ENCODE data around the gene KLHL4.
"Not testable (repeated sequence)": the region's sequence is repeated elsewhere in the genome, so short reads cannot be mapped to it uniquely, and the experiment has no call there.

Gene KLHL4, protein sequence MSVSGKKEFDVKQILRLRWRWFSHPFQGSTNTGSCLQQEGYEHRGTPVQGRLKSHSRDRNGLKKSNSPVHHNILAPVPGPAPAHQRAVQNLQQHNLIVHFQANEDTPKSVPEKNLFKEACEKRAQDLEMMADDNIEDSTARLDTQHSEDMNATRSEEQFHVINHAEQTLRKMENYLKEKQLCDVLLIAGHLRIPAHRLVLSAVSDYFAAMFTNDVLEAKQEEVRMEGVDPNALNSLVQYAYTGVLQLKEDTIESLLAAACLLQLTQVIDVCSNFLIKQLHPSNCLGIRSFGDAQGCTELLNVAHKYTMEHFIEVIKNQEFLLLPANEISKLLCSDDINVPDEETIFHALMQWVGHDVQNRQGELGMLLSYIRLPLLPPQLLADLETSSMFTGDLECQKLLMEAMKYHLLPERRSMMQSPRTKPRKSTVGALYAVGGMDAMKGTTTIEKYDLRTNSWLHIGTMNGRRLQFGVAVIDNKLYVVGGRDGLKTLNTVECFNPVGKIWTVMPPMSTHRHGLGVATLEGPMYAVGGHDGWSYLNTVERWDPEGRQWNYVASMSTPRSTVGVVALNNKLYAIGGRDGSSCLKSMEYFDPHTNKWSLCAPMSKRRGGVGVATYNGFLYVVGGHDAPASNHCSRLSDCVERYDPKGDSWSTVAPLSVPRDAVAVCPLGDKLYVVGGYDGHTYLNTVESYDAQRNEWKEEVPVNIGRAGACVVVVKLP

DNA sequence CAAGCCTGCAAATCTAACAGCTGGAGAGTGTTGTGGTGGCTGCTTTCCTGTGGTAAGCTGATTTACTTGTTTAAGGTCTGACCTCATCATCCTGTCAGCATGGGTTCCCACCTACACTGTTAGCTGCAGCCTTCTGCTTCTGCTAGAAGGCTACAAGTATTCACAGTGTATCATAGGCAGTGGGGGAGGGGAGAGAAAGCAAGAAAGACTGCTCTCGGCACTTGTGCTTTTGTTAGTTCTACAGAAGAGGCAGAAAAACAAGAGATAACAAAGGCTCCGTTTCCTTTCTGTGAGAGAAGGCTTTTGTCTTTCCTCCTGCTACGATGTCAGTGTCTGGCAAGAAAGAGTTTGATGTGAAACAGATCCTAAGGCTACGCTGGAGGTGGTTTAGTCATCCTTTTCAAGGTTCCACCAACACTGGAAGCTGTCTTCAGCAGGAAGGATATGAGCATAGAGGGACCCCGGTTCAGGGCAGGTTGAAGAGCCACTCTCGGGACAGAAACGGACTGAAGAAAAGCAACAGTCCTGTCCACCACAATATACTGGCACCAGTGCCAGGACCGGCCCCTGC, at the start of gene KLHL4:
KLHL4 (plus strand) TSS at position 232 of the 571 bp plus-strand sequence; CDS start at position 324, 92 bp downstream.
- DNase-seq = peak in 1 of 2 experiments; percentile 18

DNA sequence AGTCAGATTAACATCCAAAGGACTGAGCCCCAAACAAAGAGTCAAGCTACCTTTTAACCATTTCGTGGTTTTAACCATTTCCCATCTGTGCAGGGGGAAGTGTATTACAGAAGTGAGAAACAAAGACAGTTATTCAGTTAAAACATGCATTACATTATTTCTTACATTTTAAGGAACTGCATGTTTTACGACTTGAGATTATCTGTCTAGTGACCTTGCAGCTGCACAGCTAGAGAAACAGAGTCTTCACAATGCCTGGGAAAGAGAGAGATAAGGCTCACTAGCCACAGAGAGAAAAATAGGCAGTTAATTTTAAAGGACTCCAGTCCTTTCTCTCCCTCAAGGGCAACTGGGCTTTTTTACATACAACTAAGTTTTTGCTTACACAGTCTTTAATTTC, 48.7 kb upstream of the KLHL4 start:
- no peak for DNase-seq

DNA sequence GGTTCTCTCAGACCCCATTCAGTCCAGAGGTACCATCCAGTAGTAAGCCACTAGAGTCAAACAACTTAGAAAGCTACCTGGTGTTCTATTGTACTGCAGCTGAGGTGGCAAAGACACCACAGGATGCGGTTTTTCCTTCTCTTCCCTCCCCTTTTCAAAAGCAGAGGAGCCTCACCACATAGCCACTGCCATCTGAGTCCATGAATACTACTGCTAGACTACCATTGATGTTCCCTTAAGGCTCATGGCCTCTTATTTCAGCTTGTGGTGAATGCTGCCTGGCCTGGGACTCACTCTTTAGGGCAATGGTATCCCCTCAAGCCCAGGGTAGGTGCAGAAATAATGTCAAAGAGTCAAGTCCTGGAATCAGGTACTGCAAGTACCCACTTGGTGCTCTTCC, 41.8 kb upstream of the KLHL4 start:
- no peak for DNase-seq

DNA sequence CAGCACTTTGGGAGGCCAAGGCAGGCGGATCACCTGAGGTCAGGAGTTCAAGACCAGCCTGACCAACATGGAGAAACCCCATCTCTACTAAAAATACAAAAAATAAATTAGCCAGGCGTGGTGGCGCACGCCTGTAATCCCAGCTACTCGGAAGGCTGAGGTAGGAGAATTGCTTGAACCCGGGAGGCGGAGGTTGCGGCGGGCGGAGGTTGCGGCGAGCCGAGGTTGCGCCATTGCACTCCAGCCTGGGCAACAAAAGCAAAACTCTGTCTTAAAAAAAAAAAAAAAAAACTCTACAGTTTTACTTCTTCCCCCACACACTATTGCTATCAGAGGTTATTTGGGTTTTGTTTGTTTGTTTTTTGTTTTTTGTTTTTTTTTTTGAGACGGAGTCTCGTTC, 38.9 kb upstream of the KLHL4 start:
- not testable (repeated sequence) for DNase-seq

DNA sequence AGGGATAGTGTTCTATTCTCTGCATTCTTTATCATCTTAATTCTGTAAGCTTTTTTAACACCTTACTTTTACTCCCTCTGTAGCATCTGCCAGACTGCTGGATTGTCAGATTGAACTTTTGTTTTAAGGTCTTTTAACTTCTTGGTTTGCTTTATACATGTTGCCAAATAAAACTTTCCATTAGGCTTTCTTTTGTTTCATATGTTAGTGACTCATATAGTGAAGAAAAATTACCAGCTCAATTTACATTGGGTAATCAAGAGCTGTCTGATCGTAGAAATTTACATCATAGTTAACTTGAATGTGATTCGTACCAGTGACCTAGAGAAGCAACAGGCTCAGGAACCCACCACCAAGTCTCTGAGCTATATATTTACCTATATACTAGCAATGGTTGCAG, 28.5 kb upstream of the KLHL4 start:
- DNase-seq = no peak

DNA sequence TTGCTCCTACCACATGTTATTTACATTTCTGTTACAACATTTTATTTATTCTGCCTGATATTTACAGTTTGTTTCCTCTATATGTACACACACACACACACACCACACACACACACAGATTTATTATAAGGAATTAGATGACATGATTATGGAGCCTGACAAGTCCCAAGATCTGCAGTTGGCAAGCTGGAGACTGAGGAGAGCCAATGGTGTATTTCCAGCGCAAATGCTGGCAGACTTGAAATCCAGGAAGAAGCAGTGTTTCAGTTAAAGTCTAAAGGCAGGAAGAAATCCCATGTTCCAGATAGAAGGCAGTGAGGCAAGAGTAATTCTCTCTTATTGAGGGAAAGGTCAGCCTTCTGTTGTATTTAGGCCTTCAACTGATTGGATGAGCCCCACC, 1.8 kb upstream of the KLHL4 start:
- no peak for DNase-seq

DNA sequence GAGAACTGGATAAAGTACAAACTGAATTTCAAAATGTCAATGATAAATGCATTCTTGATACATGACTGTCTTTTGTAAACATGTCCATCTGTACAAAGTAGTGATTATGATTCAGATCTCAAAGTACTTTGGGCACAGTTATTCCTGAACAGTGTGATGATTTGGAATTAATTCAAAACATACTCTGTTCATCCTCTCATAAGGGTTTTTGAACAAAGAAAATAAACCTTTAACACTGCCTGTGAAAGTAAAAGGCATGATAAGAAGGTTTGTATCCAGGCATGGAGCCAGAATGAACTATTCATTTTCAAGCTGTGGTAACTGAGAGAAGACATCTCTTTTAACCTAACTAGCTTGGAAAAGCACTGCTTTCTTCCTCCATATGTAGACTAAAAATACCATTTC, 883 bp upstream of the KLHL4 start:
- no peak for DNase-seq

DNA sequence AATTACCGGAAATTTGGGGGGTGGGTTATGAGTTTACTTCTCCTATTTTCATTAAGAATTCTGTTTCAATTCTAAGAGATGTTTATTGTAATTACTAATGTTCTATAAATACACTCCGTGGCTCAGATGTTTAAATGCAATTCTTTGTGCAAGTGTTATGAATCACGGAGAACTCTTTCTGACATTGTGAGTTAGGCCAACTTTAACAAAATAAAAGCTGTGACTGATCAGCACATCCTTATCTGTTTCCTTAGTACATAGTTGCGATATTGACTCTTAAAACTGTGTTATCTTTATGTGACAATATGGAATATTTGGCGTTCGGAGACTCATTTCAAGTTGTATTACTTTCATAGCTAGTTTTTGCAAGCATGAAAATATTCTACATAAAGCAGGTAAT, 902 bp downstream of the KLHL4 start:
- no peak for DNase-seq

DNA sequence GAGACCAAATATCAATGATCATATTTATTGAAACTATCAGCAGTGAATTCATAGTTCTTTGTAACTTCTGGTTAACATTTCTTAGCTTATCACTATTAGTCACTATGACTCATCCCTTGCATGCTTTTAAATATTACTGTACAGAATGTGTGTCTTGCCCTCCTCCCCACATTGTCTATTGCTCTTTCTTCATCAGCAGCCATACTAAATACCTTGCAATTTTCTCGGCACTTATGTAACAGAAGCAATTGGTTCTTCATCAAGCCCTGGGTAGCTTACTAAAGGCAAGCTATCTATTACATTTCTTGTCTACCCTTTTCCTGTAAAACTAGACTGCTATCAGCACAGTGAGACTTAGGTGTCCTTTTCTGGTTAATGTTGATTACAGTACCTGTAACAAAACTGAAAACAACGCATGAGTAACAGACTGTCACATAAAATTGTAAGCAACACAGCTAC, 8.2 kb downstream of the KLHL4 start:
- DNase-seq = no peak

DNA sequence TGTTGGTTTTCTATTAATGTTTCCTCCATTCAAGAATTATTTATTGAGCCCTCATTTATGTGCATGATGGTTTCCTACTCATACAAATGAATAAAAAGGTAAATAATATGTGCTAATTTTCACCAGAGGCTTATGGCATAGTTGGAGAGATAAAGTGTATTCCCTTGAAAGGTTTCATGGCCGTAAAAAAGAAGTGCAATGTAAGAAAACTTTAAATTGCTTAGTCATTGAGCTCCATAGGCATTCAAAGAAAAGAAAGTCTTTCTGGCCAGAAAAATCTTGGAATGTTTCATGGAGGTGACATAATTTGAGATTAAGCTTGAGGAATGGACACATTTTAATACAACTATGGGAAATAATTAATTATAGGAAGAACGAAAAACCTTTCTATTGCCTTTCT, 8.7 kb downstream of the KLHL4 start:
- no peak for DNase-seq

DNA sequence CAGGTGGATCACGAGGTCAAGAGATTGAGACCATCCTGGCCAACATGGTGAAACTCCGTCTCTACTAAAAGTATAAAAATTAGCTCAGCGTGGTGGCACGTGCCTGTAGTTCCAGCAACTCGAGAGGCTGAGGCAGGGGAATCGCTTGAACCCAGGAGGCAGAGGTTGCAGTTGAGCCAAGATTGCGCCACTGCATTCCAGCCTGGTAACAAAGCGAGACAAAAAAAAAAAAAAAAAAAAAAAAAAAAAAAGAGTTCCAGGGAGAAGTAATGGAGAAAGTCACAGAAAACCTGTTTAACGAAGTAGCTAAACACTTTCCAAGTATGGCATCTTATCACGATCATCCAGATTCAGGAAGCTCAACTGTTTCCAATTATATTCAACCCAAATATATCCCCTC, 10.9 kb downstream of the KLHL4 start:
- no peak for DNase-seq

DNA sequence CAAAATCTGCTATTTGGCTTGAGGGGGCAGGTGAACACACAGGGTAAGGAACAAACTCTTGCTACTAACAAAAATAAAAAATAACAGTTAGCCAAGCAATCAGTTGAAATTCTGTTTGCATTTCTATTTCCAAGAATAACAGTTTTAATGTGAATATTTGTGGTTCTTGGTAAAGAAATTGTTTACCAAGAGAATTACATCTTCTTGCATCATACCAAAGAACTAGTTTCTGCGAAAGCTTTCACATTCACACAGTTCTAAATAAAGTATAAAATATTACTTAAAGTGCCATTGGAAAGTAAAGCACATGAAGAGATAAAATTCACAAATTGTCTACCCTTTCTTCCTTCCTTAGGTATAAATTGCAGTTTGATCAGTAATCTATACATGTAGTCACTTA, 54.4 kb downstream of the KLHL4 start:
- no peak for DNase-seq

DNA sequence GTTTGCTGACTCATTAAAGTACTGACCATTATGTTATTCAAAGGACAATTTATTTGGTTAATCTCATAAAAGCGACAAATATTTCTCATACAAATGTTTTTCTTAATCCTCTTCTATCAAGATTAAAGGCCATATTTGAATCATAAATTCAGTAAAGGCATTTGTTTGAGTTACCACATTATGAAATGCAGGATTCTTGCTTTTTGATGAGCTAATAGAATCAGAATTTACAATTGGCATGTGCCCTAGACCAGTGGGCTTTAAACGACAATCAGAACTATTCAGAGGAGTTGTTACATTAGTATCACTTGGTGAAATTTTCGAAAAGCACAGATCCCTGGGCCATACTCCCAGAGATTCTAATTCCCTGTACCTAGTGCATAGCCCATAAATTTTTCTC, 55.3 kb downstream of the KLHL4 start:
- DNase-seq = no peak

DNA sequence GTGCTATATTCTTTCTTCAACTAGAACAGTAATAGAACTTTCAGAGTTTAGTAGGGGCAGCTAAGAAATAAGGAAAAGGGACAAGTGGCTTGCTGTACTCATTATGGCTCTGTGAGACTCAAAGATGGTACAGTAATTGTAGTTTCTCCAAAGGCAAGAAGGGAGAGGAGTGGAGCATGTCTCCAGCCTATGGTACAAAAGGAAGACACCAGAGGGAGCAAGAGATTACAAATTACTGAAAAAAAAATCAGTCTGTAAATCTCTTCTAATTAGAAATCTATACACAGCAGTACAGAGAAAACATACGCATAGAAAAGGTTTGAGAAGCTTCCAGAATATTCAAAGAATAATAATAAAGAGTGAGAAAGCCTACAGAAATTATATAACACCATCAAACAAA, 61.4 kb downstream of the KLHL4 start:
- no peak for DNase-seq

DNA sequence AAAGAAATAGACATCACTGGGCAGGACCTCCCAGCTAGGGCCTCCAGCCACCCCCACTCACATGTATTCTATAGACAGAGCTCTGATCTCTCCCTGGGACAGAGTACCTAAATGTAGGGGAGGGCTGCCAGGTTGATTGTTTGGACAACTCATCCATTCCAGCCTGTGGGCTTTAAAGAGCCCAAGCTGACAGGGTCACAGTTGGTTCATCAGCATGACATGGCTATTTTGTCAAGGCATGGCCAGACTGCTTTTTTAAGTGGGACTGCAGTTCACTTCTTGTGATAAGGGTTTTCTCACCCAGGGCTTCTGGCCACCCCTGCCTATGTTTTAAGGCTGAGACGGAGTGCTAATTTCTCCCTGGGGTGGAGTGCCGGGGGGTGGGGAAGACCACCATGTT, 63.3 kb downstream of the KLHL4 start:
- no peak for DNase-seq

DNA sequence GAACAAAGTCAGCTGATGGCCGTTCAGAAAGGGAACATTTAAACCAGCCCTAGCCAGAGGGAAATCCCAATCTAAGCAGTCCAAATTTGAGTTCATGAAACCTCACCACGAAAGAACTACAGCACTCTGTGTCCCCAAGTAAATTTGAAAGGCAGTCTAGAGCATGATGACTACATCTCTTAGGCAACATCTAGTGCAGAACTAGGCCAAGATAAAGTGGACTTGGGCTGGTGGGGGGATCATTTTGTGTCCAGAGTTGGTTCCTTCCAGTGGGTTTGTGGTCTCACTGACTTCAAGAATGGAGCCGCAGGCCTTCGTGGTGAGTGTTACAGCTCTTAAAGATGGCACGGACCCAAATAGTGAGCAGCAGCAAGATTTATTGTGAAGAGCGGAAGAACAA, 64.9 kb downstream of the KLHL4 start:
- DNase-seq = no peak

DNA sequence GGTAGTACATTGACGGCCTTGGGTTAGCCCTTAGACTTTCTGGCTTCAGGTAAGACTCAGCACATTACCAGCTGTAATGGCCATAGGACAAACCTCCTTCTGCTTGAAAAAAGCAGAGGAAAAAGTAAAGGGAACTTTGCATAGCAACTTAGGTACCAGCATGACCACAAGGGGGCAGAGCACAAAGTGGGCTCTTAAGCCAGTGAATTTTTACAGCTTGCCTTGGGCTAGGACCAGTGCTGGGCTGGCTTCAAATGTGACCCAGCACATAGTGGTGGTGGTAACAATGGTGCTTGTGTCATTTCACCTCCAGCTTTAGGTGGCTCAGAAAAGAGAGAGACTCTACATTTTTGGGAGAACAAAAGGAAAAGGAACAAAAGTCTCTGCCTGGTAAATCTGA, 66.1 kb downstream of the KLHL4 start:
- peak; percentile 22 to 28 for DNase-seq

DNA sequence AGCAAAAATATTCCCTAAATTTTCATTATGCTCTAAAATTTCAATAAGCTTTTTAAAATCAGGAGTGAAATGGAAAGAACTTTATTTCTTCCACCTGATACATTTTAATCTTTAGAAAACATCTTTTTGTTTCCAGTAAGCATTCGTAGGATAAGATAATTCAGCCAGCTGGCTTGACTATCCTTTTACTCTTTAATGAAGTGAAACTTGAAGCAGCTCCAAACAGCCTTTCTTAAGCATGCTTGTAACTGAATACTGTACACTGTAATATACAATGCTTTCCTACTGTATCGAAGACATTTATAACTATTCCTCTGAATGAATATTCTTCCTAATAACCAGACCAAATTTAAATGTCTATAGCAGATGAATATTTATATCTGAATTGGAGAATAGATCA, 98.8 kb downstream of the KLHL4 start:
- DNase-seq = no peak

DNA sequence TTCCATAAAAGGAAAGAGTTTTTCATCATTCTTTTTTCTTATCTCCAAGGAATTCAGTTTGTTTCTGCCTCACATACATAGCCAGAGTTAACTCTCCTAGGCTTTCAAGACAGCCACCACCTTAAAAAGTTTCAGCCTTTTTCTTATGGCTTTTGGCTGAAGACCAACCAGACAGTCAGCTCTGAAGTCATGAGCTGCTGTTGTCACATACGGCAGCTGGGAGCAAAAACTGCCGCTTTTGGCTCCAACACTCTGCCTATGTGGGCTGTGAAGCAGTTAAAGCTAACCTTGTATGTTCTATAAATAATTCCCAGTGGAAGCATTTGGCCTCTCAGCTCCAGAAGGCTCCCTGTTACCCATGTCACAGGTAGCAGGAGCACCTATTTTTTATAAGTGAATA, 104.1 kb downstream of the KLHL4 start:
- DNase-seq = no peak

DNA sequence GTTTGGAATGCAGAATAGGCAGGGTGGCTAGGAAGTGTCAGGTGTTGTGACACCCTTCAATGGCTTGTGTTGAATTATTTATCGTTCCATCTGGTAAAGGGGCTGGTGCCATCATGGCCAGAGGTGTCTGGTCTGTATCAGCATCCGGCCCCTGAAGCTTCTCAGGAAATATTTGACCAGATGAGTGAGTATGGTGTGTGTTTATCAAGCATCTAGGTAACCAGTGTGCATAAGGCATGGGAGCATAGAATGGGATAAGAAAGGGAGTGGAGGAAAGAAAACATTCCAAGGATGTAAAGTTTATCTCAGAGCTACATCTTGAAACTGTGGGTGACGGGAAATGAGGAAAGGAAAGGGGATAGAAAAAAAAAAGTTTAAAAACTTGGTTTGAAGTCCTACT, 109.4 kb downstream of the KLHL4 start:
- DNase-seq = no peak

DNA sequence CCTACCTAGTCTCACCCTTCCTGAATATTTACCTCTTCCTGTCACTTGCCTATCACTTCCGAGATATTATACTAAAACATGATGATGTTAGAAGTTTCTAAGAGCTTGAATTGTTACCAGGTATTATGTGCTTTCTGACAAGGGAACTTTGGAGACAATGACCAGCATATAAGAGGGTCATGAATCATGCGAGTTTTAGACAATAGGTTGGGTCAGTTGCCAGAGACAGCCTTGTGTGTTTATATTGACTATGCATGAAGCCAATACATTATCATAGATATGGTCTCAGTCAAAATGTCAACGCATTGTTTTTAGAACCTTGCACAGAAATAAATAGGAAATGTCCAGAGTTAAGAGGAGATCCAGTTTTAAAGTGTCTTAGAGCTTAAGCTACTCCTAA, 116.8 kb downstream of the KLHL4 start:
- DNase-seq = no peak

DNA sequence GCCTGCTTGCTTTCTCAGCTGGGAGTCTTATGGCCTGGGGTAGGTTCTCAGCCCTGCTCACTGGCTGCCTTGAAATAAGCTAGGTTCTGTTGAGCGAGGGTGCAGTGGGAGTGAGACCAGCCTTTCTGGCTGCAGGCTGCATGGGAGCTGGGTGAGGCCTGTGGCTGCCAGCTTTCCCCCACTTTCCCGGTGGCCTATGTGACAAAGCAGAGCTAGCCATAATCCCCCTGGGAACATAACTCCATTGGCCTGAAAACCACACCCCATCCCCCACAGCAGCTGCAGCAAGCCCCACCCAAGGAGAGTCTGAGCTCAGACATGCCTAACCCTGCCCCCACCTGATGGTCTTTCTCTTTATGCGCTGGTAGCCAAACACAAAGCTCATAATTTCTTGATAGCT, 118.9 kb downstream of the KLHL4 start:
- DNase-seq = no peak

DNA sequence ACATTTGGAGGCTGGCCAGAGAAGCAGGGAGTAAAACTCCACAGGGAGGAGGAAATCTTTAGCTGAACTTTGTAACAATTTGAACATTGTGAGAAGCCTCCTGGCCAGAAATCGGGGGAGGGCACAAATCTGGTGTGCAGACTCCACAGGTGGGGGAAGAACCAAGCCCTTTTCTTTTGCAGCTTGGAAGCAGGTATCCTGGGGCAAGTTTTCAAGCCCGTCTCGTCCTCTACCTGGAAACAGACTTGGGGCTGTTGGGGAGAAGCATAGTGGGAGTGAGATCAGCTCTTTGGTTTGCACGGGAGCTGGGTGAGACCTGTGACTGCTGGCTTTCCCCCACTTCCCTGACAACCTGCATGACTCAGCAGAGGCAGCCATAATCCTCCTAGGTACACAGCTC, 123.8 kb downstream of the KLHL4 start:
- DNase-seq = not testable (repeated sequence)

DNA sequence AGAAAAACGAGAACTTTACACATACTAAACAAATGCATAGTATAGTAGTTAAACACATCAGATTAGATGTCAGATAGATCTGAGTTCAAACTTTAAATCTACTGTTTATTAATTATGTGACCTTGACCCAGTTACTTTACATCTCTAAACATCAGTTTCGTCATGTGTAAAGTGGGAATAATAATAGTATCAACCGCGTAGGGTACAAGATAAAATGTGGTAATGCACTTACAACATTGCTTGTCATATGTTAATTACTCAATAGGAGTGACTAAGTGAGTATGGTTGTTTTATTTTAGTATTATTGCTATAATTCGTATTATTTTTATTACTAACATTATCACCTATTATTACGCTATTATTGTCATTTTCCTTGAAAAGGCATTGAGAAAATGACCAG, 144.2 kb downstream of the KLHL4 start:
- DNase-seq = no peak

All from activated T-cell treated with anti-CD3 and anti-CD28 coated beads, Interleukin-2, amount 50 U/mL, for 48 hours (primary cell).